Mesenchymal stem cell (in vitro differentiated cells and primary cell): ENCODE results near the gene BAAT.
A peak's percentile ranks its signal among the peaks of the same experiment; 100 is the strongest.

Experiments used
- DNase-seq: peaks from one replicate; pipeline ENCODE4 v3.0.0-alpha.2; 2013
- H2AFZ ChIP-seq: one replicate; pipeline ENCODE4 v1.6.1; 2013; ENCODE audit warnings: low read depth, mild to moderate bottlenecking, control low read depth, inconsistent platforms, low read length, moderate library complexity
- H2AK5ac ChIP-seq: 2 replicates; pipeline ENCODE4 v1.6.1; 2013; ENCODE audit warnings: low read length, moderate library complexity, mild to moderate bottlenecking, inconsistent platforms; ENCODE audit not compliant: severe bottlenecking
- H2BK120ac ChIP-seq: one replicate; pipeline ENCODE4 v1.6.1; 2013; ENCODE audit warnings: low read depth, mild to moderate bottlenecking, inconsistent platforms, low read length, moderate library complexity
- H2BK12ac ChIP-seq, 2 experiments: one replicate each; pipeline ENCODE4 v1.6.1; 2013; ENCODE audit warnings: inconsistent platforms in 2 of 2, low read length in 2 of 2, mild to moderate bottlenecking in 2 of 2, moderate library complexity in 2 of 2, control low read depth in 1 of 2
- H2BK15ac ChIP-seq: one replicate; pipeline ENCODE4 v1.6.1; 2013; ENCODE audit warnings: mild to moderate bottlenecking, low read depth, inconsistent platforms; ENCODE audit not compliant: poor library complexity, severe bottlenecking
- H2BK5ac ChIP-seq: 2 replicates; pipeline ENCODE4 v1.6.1; 2013; ENCODE audit warnings: low read depth, mild to moderate bottlenecking, low read length, control low read depth, inconsistent platforms; ENCODE audit not compliant: poor library complexity, severe bottlenecking
- H3K14ac ChIP-seq, 2 experiments: one replicate each; pipeline ENCODE4 v1.6.1; 2013; ENCODE audit warnings: inconsistent platforms in 2 of 2, low read length in 2 of 2, control low read depth in 1 of 2, mild to moderate bottlenecking in 1 of 2, moderate library complexity in 1 of 2
- H3K18ac ChIP-seq, 2 experiments: one replicate each; pipeline ENCODE4 v1.6.1; 2013; ENCODE audit warnings: inconsistent platforms in 2 of 2, low read length in 2 of 2, control low read depth in 1 of 2, low read depth in 1 of 2, mild to moderate bottlenecking in 1 of 2
- H3K23ac ChIP-seq, 2 experiments: one replicate each; pipeline ENCODE4 v1.6.1; 2013; ENCODE audit warnings: inconsistent platforms in 2 of 2, low read length in 2 of 2, mild to moderate bottlenecking in 2 of 2, moderate library complexity in 2 of 2, control low read depth in 1 of 2
- H3K27ac ChIP-seq: 2 replicates; pipeline ENCODE4 v1.5.1; 2013; ENCODE audit warnings: mild to moderate bottlenecking, moderate library complexity, low read length, control low read depth, inconsistent platforms; ENCODE audit not compliant: poor library complexity, severe bottlenecking
- H3K27me3 ChIP-seq, 2 experiments: 2 replicates each; pipeline versions ENCODE4 v1.6.1 to v1.7.0; 2013; ENCODE audit warnings: low read length in 2 of 2, mild to moderate bottlenecking in 2 of 2, moderate library complexity in 2 of 2, control low read depth in 1 of 2, inconsistent platforms in 1 of 2; ENCODE audit not compliant: control insufficient read depth in 1 of 2, insufficient read depth in 1 of 2
- H3K36me3 ChIP-seq, 2 experiments: 2 replicates each; pipeline versions ENCODE4 v1.6.1 to v1.7.0; 2013; ENCODE audit warnings: low read length in 2 of 2, control low read depth in 1 of 2, inconsistent platforms in 1 of 2, low read depth in 1 of 2, mild to moderate bottlenecking in 1 of 2; ENCODE audit not compliant: insufficient read depth in 2 of 2, control insufficient read depth in 1 of 2
- H3K4ac ChIP-seq, 2 experiments: one replicate each; pipeline ENCODE4 v1.6.1; 2013; ENCODE audit warnings: inconsistent platforms in 2 of 2, low read length in 2 of 2, mild to moderate bottlenecking in 2 of 2, moderate library complexity in 2 of 2, control low read depth in 1 of 2, low read depth in 1 of 2
- H3K4me1 ChIP-seq: 2 replicates; pipeline ENCODE4 v1.6.1; 2013; ENCODE audit warnings: low read depth, low read length, control low read depth; ENCODE audit not compliant: control insufficient read depth, insufficient read depth
- H3K4me2 ChIP-seq: 2 replicates; pipeline ENCODE4 v1.6.1; 2013; ENCODE audit warnings: low read length, mild to moderate bottlenecking, inconsistent platforms; ENCODE audit not compliant: poor library complexity, severe bottlenecking
- H3K4me3 ChIP-seq, 2 experiments: 2 replicates each; pipeline versions ENCODE4 v1.5.1 to v1.7.0; 2013; ENCODE audit warnings: low read length in 2 of 2, mild to moderate bottlenecking in 2 of 2, control low read depth in 1 of 2, low read depth in 1 of 2; ENCODE audit not compliant: insufficient read depth in 1 of 2
- H3K79me1 ChIP-seq: replicated peaks from 2 replicates; pipeline ENCODE4 v1.6.1; 2013; ENCODE audit warnings: mild to moderate bottlenecking, control low read depth, low read length, inconsistent platforms; ENCODE audit not compliant: poor library complexity, severe bottlenecking
- H3K9ac ChIP-seq: 2 replicates; pipeline ENCODE4 v1.7.0; 2013; ENCODE audit warnings: mild to moderate bottlenecking, low read length, moderate library complexity
- H3K9me3 ChIP-seq: 2 replicates; pipeline ENCODE4 v1.7.0; 2013; ENCODE audit warnings: mild to moderate bottlenecking, low read length; ENCODE audit not compliant: control insufficient read depth
- H4K8ac ChIP-seq: one replicate; pipeline ENCODE4 v1.6.1; 2013; ENCODE audit warnings: inconsistent platforms, mild to moderate bottlenecking, low read length, moderate library complexity
- H4K91ac ChIP-seq: one replicate; pipeline ENCODE4 v1.6.1; 2013; ENCODE audit warnings: mild to moderate bottlenecking, low read length, inconsistent platforms
- WGBS: methylation state at CpG from one replicate; pipeline ENCODE4 v1.1.7; 2013; ENCODE audit warnings: mixed read lengths; 5-methylcytosine and 5-hydroxymethylcytosine counted together

BAAT gene

DNA sequence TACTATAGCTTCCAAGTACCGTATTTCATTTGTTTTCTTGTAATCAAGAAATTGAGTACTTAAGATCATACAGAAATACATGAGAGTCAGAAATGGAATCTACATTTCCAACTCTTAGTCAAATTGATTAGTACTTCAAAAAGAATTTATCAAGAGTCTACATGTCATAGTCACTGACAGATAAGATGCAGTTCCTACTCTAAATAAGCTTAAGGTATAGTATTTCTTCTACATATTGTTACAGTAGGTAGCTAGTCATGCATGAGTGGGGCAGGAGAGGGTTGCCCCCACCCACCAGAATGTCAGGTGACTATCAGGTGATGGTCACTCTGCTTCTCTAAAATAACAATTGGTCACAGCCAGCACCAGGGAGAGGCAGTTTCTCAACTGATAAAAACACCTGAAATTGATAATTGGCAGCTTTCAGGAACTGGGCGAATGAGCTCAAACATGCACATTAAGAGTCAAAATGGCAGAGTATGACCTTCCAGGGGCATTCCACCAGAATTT lies 2.9 kb downstream of the BAAT start:
- DNase-seq, result no peak
- H2BK12ac ChIP-seq, result no peak overlapping the region
- no peak overlapping the region for H2AFZ ChIP-seq
- no peak overlapping the region for H3K9ac ChIP-seq
- no peak overlapping the region for H2BK120ac ChIP-seq
- no peak overlapping the region for H3K18ac ChIP-seq
- no peak overlapping the region for H3K4me3 ChIP-seq
- H3K36me3 ChIP-seq, result no peaks in the 10 kb centered on the region
- H3K27me3 ChIP-seq, result no peaks in the 10 kb centered on the region
- H3K4me2 ChIP-seq, result peak overlapping the region; percentile 39
- H2AK5ac ChIP-seq, result peak overlapping the region; percentile 93
- no peak overlapping the region for H2BK5ac ChIP-seq
- H3K79me1 ChIP-seq, result peaks cover 4% of the 10 kb centered on the region
- peaks cover 5% of the 10 kb centered on the region for H3K4me1 ChIP-seq
- peaks cover 7% of the 10 kb centered on the region for H3K9me3 ChIP-seq
- H4K91ac ChIP-seq, result no peak overlapping the region
- H3K27ac ChIP-seq, result peak overlapping the region; percentile 14
- H3K4ac ChIP-seq, result no peak overlapping the region
- 96% methylated on average over 1 of the region's 2 CpGs for WGBS
- no peak overlapping the region for H2BK15ac ChIP-seq
- H3K23ac ChIP-seq, result no peak overlapping the region
- H4K8ac ChIP-seq, result no peak overlapping the region
- H3K14ac ChIP-seq, result no peak overlapping the region

DNA sequence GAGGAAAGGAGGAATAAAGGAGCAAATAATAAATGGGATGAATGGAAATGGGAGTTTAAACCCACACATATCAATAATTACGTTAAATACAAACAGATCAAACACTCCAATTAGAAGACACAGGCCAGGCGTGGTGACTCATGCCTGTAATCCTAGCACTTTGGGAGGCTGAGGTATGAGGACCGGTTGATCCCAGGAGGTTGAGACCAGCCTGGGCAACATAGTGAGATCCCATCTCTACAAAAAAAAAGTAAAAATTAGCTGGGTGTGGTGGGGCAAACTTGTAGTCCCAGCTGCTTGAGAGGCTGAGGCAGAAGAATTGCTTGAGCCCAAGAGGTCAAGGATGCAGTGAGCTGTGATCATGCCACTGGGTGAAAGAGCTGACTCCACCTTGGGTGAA lies 3.7 kb downstream of the BAAT start:
- H3K4me1 ChIP-seq, result peaks cover 7% of the 10 kb centered on the region
- H4K91ac ChIP-seq, result no peak overlapping the region
- H2AFZ ChIP-seq, result no peak overlapping the region
- H3K14ac ChIP-seq, result no peak overlapping the region
- H3K9me3 ChIP-seq, result peaks cover 7% of the 10 kb centered on the region
- no peak overlapping the region for H2BK120ac ChIP-seq
- no peak for DNase-seq
- no peak overlapping the region for H3K4ac ChIP-seq
- H2BK15ac ChIP-seq, result no peak overlapping the region
- H3K4me3 ChIP-seq, result no peak overlapping the region
- H2BK5ac ChIP-seq, result no peak overlapping the region
- H3K18ac ChIP-seq, result no peak overlapping the region
- no peak overlapping the region for H4K8ac ChIP-seq
- no peaks in the 10 kb centered on the region for H3K36me3 ChIP-seq
- peaks cover 4% of the 10 kb centered on the region for H3K79me1 ChIP-seq
- H2AK5ac ChIP-seq, result no peak overlapping the region
- H3K23ac ChIP-seq, result no peak overlapping the region
- H2BK12ac ChIP-seq, result no peak overlapping the region
- H3K9ac ChIP-seq, result no peak overlapping the region
- H3K27me3 ChIP-seq, result no peaks in the 10 kb centered on the region
- H3K27ac ChIP-seq, result no peak overlapping the region
- WGBS, result 92% methylated on average over 3 of the region's 3 CpGs
- no peak overlapping the region for H3K4me2 ChIP-seq

DNA sequence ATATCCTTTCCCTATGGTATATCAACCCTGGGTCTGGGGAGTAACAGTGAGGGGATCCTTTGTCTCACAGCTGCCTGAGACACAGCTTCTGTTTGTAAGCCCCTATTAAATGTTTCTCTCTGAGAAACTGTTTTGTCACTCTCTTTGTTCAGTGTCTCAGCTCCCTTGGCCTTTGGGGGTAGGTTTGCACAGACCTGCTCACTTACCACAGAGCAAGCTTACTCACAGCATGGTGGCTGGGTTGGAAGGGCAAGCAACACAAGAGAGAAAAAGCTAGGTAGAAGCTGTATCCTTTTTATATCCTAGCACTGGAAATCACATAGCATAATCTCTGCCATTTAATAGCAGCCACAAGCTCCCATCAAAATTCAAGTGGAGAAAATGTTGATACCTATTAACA lies 4.5 kb downstream of the BAAT start:
- H2AFZ ChIP-seq, result no peak overlapping the region
- H3K23ac ChIP-seq, result no peak overlapping the region
- no peak overlapping the region for H2BK15ac ChIP-seq
- H4K91ac ChIP-seq, result no peak overlapping the region
- no peak overlapping the region for H3K4me3 ChIP-seq
- H2BK5ac ChIP-seq, result no peak overlapping the region
- no peak for DNase-seq
- no peak overlapping the region for H3K18ac ChIP-seq
- no peak overlapping the region for H3K4me2 ChIP-seq
- H3K4ac ChIP-seq, result no peak overlapping the region
- H4K8ac ChIP-seq, result no peak overlapping the region
- peaks cover 6% of the 10 kb centered on the region for H3K9me3 ChIP-seq
- no peak overlapping the region for H2BK120ac ChIP-seq
- H3K14ac ChIP-seq, result no peak overlapping the region
- no peaks in the 10 kb centered on the region for H3K27me3 ChIP-seq
- peaks cover 7% of the 10 kb centered on the region for H3K4me1 ChIP-seq
- H3K9ac ChIP-seq, result no peak overlapping the region
- H2AK5ac ChIP-seq, result peak overlapping the region; percentile 29
- H3K27ac ChIP-seq, result no peak overlapping the region
- H3K79me1 ChIP-seq, result peaks cover 5% of the 10 kb centered on the region
- no peaks in the 10 kb centered on the region for H3K36me3 ChIP-seq
- H2BK12ac ChIP-seq, result no peak overlapping the region

DNA sequence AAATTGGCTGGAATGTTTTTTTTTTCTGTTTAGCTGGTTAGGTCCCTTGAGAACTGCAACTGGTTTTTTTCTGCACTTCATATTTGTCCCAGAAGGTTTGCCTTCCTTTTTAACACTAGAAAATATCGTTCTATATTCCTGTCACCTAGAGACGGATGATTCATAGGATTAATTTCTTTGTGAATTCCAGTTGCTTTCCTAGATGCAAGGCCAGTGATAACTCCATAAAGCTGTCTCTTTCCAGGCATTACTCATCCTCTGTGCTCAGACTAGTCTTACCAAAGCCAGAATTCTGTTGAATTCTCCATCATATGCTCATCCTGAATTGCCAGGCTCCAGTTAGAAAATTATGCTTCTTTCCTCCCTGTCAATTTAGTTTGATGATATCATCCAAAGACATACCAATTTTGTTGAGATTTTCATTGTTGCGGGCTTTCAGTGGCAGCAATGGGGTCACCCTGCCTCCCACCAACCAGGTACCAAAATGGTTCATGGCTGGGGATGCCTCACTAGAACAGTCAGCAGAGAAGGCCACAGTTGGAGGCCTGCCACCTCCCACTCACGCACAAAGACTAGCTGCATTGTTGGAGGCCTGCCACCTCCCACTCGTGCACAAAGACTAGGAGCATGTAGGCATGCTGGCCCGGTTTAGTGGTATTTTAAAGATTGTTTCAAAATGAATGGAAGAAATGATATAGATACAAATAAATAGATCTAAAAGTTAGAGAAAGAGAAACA lies 8.5 kb downstream of the BAAT start:
- Histone ChIP-seq H4K8ac (no peak overlapping the region), H3K27me3 (no peaks in the 10 kb centered on the region), H2AFZ (no peak overlapping the region), H3K4ac (no peak overlapping the region), H3K9ac (peak overlapping the region; percentile 15), H3K27ac (no peak overlapping the region), H2BK15ac (no peak overlapping the region), H2BK5ac (no peak overlapping the region), H3K14ac (no peak overlapping the region), H2BK12ac (no peak overlapping the region), H3K4me2 (no peak overlapping the region), H3K4me3 (no peak overlapping the region), H3K79me1 (peaks cover 1% of the 10 kb centered on the region), H2AK5ac (no peak overlapping the region), H3K18ac (no peak overlapping the region), H2BK120ac (no peak overlapping the region), H4K91ac (no peak overlapping the region), H3K4me1 (peaks cover 3% of the 10 kb centered on the region), H3K9me3 (no peaks in the 10 kb centered on the region), H3K36me3 (no peaks in the 10 kb centered on the region), H3K23ac (no peak overlapping the region)
- no peak for DNase-seq
- WGBS, result 88% methylated on average over 6 of the region's 6 CpGs
